ENCODE results near the gene CD80.

DNA sequence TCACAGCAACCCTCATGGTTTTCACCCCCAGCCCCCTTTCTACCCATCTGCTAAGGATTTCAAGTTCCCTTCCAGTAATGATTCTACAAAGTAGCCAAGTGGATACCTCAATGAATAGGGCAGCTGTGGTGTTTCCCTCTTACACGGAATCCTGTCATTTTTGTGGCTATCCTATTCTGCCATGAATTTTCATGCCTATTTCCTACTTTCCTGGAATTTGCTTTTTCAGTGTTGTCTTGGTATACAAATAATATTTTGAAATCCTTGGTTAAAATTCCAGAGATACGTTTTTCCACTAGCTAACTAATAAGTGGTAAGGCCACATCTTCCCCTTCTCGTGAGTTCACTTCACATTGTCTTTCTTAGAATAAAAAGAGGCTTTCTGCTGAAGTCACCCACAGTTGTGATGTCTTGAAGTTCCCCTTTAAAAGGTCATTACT, 27.3 kb upstream of the CD80 start:
- TF ChIP-seq, protein P1, sequence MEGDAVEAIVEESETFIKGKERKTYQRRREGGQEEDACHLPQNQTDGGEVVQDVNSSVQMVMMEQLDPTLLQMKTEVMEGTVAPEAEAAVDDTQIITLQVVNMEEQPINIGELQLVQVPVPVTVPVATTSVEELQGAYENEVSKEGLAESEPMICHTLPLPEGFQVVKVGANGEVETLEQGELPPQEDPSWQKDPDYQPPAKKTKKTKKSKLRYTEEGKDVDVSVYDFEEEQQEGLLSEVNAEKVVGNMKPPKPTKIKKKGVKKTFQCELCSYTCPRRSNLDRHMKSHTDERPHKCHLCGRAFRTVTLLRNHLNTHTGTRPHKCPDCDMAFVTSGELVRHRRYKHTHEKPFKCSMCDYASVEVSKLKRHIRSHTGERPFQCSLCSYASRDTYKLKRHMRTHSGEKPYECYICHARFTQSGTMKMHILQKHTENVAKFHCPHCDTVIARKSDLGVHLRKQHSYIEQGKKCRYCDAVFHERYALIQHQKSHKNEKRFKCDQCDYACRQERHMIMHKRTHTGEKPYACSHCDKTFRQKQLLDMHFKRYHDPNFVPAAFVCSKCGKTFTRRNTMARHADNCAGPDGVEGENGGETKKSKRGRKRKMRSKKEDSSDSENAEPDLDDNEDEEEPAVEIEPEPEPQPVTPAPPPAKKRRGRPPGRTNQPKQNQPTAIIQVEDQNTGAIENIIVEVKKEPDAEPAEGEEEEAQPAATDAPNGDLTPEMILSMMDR (IDR thresholded peaks at IDR 0.05 in 4 of 5, conservative IDR thresholded peaks at IDR 0.05 in 1 of 5): no peak
- no peak for TF ChIP-seq POLR2A (IDR thresholded peaks at IDR 0.05)
